Loucy (cell line): ENCODE measurements around the gene TUBB2A.

Experiments used
- H2AFZ ChIP-seq: fragments of 200-600 bp; sonication (generic); 2 replicates; pipeline ENCODE4 v1.6.0; 2016; ENCODE audit warnings: antibody characterized with exemption, mild to moderate bottlenecking, low read length, moderate library complexity
- H3F3A ChIP-seq: fragments of 200-600 bp; 2 replicates; pipeline ENCODE4 v1.6.0; 2016; ENCODE audit warnings: antibody characterized with exemption, low read depth, mild to moderate bottlenecking
- H3K27me3 ChIP-seq: fragments of 200-600 bp; sonication (generic); 2 replicates; pipeline ENCODE4 v1.6.1; 2014; ENCODE audit warnings: low read length, mild to moderate bottlenecking; ENCODE audit not compliant: insufficient read depth, poor library complexity, severe bottlenecking
- H3K36me3 ChIP-seq: fragments of 200-600 bp; sonication (generic); 2 replicates; pipeline ENCODE4 v1.6.1; 2016; ENCODE audit warnings: low read length; ENCODE audit not compliant: insufficient read depth
- H3K4me1 ChIP-seq: fragments of 200-600 bp; sonication (generic); 2 replicates; pipeline ENCODE4 v1.5.1; 2014; ENCODE audit warnings: low read length, mild to moderate bottlenecking; ENCODE audit not compliant: insufficient read depth, poor library complexity, severe bottlenecking
- H3K4me2 ChIP-seq: fragments of 200-600 bp; sonication (generic); 2 replicates; pipeline ENCODE4 v1.6.0; 2014; ENCODE audit warnings: antibody characterized with exemption, low read length, low read depth, mild to moderate bottlenecking; ENCODE audit not compliant: poor library complexity, severe bottlenecking
- H3K4me3 ChIP-seq: fragments of 200-600 bp; sonication (generic); 2 replicates; pipeline ENCODE4 v1.5.1; 2014; ENCODE audit warnings: low read length, mild to moderate bottlenecking, mixed read lengths; ENCODE audit not compliant: poor library complexity, severe bottlenecking
- H3K79me2 ChIP-seq: fragments of 200-600 bp; sonication (generic); 2 replicates; pipeline ENCODE4 v1.6.1; 2014; ENCODE audit warnings: low read length; ENCODE audit not compliant: insufficient read depth
- H3K9ac ChIP-seq: fragments of 200-600 bp; sonication (generic); 2 replicates; pipeline ENCODE4 v1.6.0; 2014; ENCODE audit warnings: mild to moderate bottlenecking, low read depth, low read length, moderate library complexity; ENCODE audit not compliant: poor library complexity, severe bottlenecking
- H3K9me2 ChIP-seq: fragments of 200-600 bp; sonication (generic); replicated peaks from 2 replicates; pipeline ENCODE4 v1.6.1; 2016; ENCODE audit warnings: low read depth, low read length, mixed read lengths
- H3K9me3 ChIP-seq: fragments of 200-600 bp; sonication (generic); 2 replicates; pipeline ENCODE4 v1.6.1; 2014; ENCODE audit warnings: mild to moderate bottlenecking, antibody characterized with exemption, low read length, low read depth; ENCODE audit not compliant: insufficient read depth
- H4K20me1 ChIP-seq: fragments of 200-600 bp; sonication (generic); 2 replicates; pipeline ENCODE4 v1.6.0; 2014; ENCODE audit warnings: antibody characterized with exemption, low read length, mild to moderate bottlenecking; ENCODE audit not compliant: insufficient read depth, poor library complexity, severe bottlenecking
- CTCF ChIP-seq: fragments of 200-600 bp; sonication (generic); conservative IDR thresholded peaks from 2 replicates; pipeline ENCODE4 v1.5.1; 2014; ENCODE audit warnings: mild to moderate bottlenecking, antibody characterized with exemption, low read length
- EZH2phosphoT487 ChIP-seq: fragments of 200-600 bp; IDR thresholded peaks from 2 replicates; pipeline ENCODE4 v1.6.1; 2018; ENCODE audit warnings: antibody characterized with exemption, mild to moderate bottlenecking, moderate library complexity, borderline replicate concordance

TUBB2A gene

GRCh38 chr6:3125815-3126214, 31.5 kb downstream of the TUBB2A start:
- no peaks in the 10 kb centered on the region for H3K9me3 ChIP-seq

GRCh38 chr6:3124667-3125066, 32.7 kb downstream of the TUBB2A start:
- Histone ChIP-seq H3K4me3 (no peak overlapping the region), H3K9me3 (no peaks in the 10 kb centered on the region), H3K4me2 (no peak overlapping the region), H4K20me1 (no peaks in the 10 kb centered on the region), H3K9ac (no peak overlapping the region), H3K4me1 (peaks cover under 1% of the 10 kb centered on the region), H3K79me2 (no peaks in the 10 kb centered on the region), H3K27me3 (no peaks in the 10 kb centered on the region), H2AFZ (no peak overlapping the region), H3F3A (no peaks in the 10 kb centered on the region), H3K9me2 (no peaks in the 10 kb centered on the region), H3K36me3 (no peaks in the 10 kb centered on the region)
- TF ChIP-seq EZH2phosphoT487 = no peak
- no peak for TF ChIP-seq CTCF

More at GRCh38 chr6:3125815-3126214, 31.5 kb downstream of the TUBB2A start:
- H3K36me3 ChIP-seq = no peaks in the 10 kb centered on the region
- H2AFZ ChIP-seq = no peak overlapping the region
- H3K9me2 ChIP-seq = no peaks in the 10 kb centered on the region
- H4K20me1 ChIP-seq = no peaks in the 10 kb centered on the region
- TF ChIP-seq CTCF (no peak), EZH2phosphoT487 (no peak)
- H3F3A ChIP-seq = no peaks in the 10 kb centered on the region
- H3K4me3 ChIP-seq = no peak overlapping the region
- no peaks in the 10 kb centered on the region for H3K79me2 ChIP-seq
- no peaks in the 10 kb centered on the region for H3K4me1 ChIP-seq
- no peaks in the 10 kb centered on the region for H3K27me3 ChIP-seq
- no peak overlapping the region for H3K9ac ChIP-seq
- H3K4me2 ChIP-seq = no peak overlapping the region

GRCh38 chr6:3122823-3123182, 34.5 kb downstream of the TUBB2A start:
- peaks cover 10% of the 10 kb centered on the region for H3K4me1 ChIP-seq
- no peaks in the 10 kb centered on the region for H4K20me1 ChIP-seq
- TF ChIP-seq CTCF (no peak), EZH2phosphoT487 (no peak)
- no peaks in the 10 kb centered on the region for H3F3A ChIP-seq
- H3K4me2 ChIP-seq = no peak overlapping the region
- no peaks in the 10 kb centered on the region for H3K9me2 ChIP-seq
- H3K9ac ChIP-seq = no peak overlapping the region
- H3K36me3 ChIP-seq = no peaks in the 10 kb centered on the region
- H3K79me2 ChIP-seq = peaks cover 7% of the 10 kb centered on the region
- no peak overlapping the region for H2AFZ ChIP-seq
- no peak overlapping the region for H3K4me3 ChIP-seq
- H3K9me3 ChIP-seq = no peaks in the 10 kb centered on the region
- no peaks in the 10 kb centered on the region for H3K27me3 ChIP-seq
